ENCODE measurements around the gene CCDC59. TPM values are rescaled to one million over a fixed set of nuclear protein-coding genes. Genes with fewer than 3 reads are reported as not detected.

The CCDC59 gene
- total and polyA plus RNA-seq, 4 donors, result 14.4 to 22.0 (median 18.2) TPM

GRCh38 chr12:82363990-82364389 is 5.8 kb upstream of the CCDC59 start:
- H3K27me3 ChIP-seq (ENCODE audit: control insufficient read depth in 4 of 4, insufficient read depth in 4 of 4, low read length in 3 of 4), result no peaks in the 10 kb centered on the region
- peaks cover 2 to 14% (median 11%) of the 10 kb centered on the region in 4 donors for H3K4me1 ChIP-seq (ENCODE audit: control insufficient read depth in 4 of 4, insufficient read depth in 4 of 4, low read length in 3 of 4)
- no peak for DNase-seq (ENCODE audit: low spot score)
- H3K4me3 ChIP-seq (ENCODE audit: low read depth in 1 of 3, low read length in 3 of 3), result no peak overlapping the region
- no peak overlapping the region for H3K9ac ChIP-seq (ENCODE audit: low read depth in 1 of 2, low read length in 2 of 2)
- H3K36me3 ChIP-seq (ENCODE audit: control insufficient read depth in 4 of 4, insufficient read depth in 3 of 4, low read depth in 1 of 4, low read length in 3 of 4), result no peaks in the 10 kb centered on the region
- H3K27ac ChIP-seq (ENCODE audit: low read depth in 1 of 2, low read length in 2 of 2), result no peak overlapping the region
- no peak for TF ChIP-seq JUND (IDR thresholded peaks at IDR 0.05)
- TF ChIP-seq CTCF (IDR thresholded peaks at IDR 0.05; ENCODE audit: low read depth, low read length, missing input control), result no peak
- TF ChIP-seq RAD21 (IDR thresholded peaks at IDR 0.05), result no peak
- no peak for TF ChIP-seq RXRA (IDR thresholded peaks at IDR 0.05)
- TF ChIP-seq REST (IDR thresholded peaks at IDR 0.05), result no peak
- TF ChIP-seq SP1 (IDR thresholded peaks at IDR 0.05), result no peak
- WGBS, result 91% methylated on average over 4 of the region's 4 CpGs
- H3K9me3 ChIP-seq (ENCODE audit: control insufficient read depth in 4 of 4, low read length in 3 of 4), result no peaks in the 10 kb centered on the region

- DNase-seq (ENCODE audit: low spot score), result no peak
- TF ChIP-seq TAF1 (conservative IDR thresholded peaks at IDR 0.05) (no peak), FOXA2 (IDR thresholded peaks at IDR 0.05) (no peak), FOXA1 (IDR thresholded peaks at IDR 0.05) (no peak), YY1 (IDR thresholded peaks at IDR 0.05) (no peak), REST (IDR thresholded peaks at IDR 0.05) (no peak), EGR1 (IDR thresholded peaks at IDR 0.05; ENCODE audit: low read depth in 2 of 2) (no peak), HNF4A (conservative IDR thresholded peaks at IDR 0.05) (no peak), HNF4G (IDR thresholded peaks at IDR 0.05) (no peak), MAX (IDR thresholded peaks at IDR 0.05) (no peak), CTCF (IDR thresholded peaks at IDR 0.05; ENCODE audit: low read depth, low read length, missing input control) (no peak), JUND (IDR thresholded peaks at IDR 0.05) (no peak), RXRA (IDR thresholded peaks at IDR 0.05) (no peak), SP1 (IDR thresholded peaks at IDR 0.05) (no peak), ATF3 (IDR thresholded peaks at IDR 0.05) (no peak), NR2F2 (IDR thresholded peaks at IDR 0.05) (no peak), GABPA (IDR thresholded peaks at IDR 0.05 in 1 of 2, conservative IDR thresholded peaks at IDR 0.05 in 1 of 2) (no peak), RAD21 (IDR thresholded peaks at IDR 0.05) (no peak), ZBTB33 (IDR thresholded peaks at IDR 0.05) (no peak)
Observed at GRCh38 chr12:82361461-82361915, 3.3 kb upstream of the CCDC59 start.

More at GRCh38 chr12:82361461-82361915, 3.3 kb upstream of the CCDC59 start:
- Histone ChIP-seq H3K4me1 (ENCODE audit: control insufficient read depth in 4 of 4, insufficient read depth in 4 of 4, low read length in 3 of 4) (peaks cover 3 to 27% (median 21%) of the 10 kb centered on the region in 4 donors), H3K27me3 (ENCODE audit: control insufficient read depth in 4 of 4, insufficient read depth in 4 of 4, low read length in 3 of 4) (no peaks in the 10 kb centered on the region), H3K4me3 (ENCODE audit: low read depth in 1 of 3, low read length in 3 of 3) (no peak overlapping the region), H3K27ac (ENCODE audit: low read depth in 1 of 2, low read length in 2 of 2) (no peak overlapping the region), H3K36me3 (ENCODE audit: control insufficient read depth in 4 of 4, insufficient read depth in 3 of 4, low read depth in 1 of 4, low read length in 3 of 4) (no peaks in the 10 kb centered on the region), H3K9ac (ENCODE audit: low read depth in 1 of 2, low read length in 2 of 2) (no peak overlapping the region), H3K9me3 (ENCODE audit: control insufficient read depth in 4 of 4, low read length in 3 of 4) (no peaks in the 10 kb centered on the region)
- WGBS, result 90% methylated on average over 22 of the region's 22 CpGs

Data from liver (tissue), 9 donors.